ENCODE results near the gene MMD2. TPM values are rescaled to one million over a fixed set of nuclear protein-coding genes. Genes with fewer than 3 reads are reported as not detected.
A peak's percentile ranks its signal among the peaks of the same experiment; 100 is the strongest.

Gene MMD2
- total RNA-seq (not detected), polyA plus RNA-seq (not detected)
- long read RNA-seq, donor 1, result 0 reads
- long read RNA-seq, donor 2, partial matches to known transcripts, result 3 of 4 reads
- long read RNA-seq, donor 2, other reads (novel, unspliced or antisense), result 1 of 4 reads

- peak; percentile 26 to 72 for DNase-seq
- H3K4me3 ChIP-seq (ENCODE audit: low read length in 2 of 2), result peak within 1 kb of the TSS; percentile 36 to 52
These were observed at the start of gene MMD2 for GRCh38 chr7:4958477-4959301. MMD2 (minus strand) TSS chr7:4959187; CDS start chr7:4959017, 170 bp downstream.

GRCh38 chr7:5005066-5005465, 46.1 kb upstream of the MMD2 start:
- Histone ChIP-seq H3K9me3 (ENCODE audit: control insufficient read depth, low read length) (no peaks in the 10 kb centered on the region), H3K27ac (ENCODE audit: low read depth in 1 of 2, low read length in 2 of 2) (no peak overlapping the region), H3K4me1 (ENCODE audit: control insufficient read depth in 1 of 2, insufficient read depth in 2 of 2, low read length in 2 of 2) (no peaks in the 10 kb centered on the region), H3K27me3 (ENCODE audit: control insufficient read depth in 1 of 2, insufficient read depth in 2 of 2, low read length in 1 of 2) (no peaks in the 10 kb centered on the region), H3K4me3 (ENCODE audit: low read length in 2 of 2) (no peak overlapping the region), H3K36me3 (ENCODE audit: control insufficient read depth in 1 of 2, insufficient read depth in 2 of 2, low read length in 1 of 2) (peaks cover 0 to 5% of the 10 kb centered on the region in 2 donors)
- no peak for DNase-seq
- 72 to 91% methylated on average over 1 of the region's 1 CpG for WGBS, 2 donors
- intact Hi-C loops (cut with DNase I), result no loop called here
- ATAC-seq (ENCODE audit: low FRiP score), result no peak

More at GRCh38 chr7:4958477-4959301, at the start of gene MMD2:
- 2 to 3% methylated on average over 33 to 87 of the region's 87 CpGs for WGBS, 2 donors
- no peaks in the 10 kb centered on the region for H3K27me3 ChIP-seq (ENCODE audit: control insufficient read depth in 1 of 2, insufficient read depth in 2 of 2, low read length in 1 of 2)
- H3K27ac ChIP-seq (ENCODE audit: low read depth in 1 of 2, low read length in 2 of 2), result no peak within 1 kb of the TSS
- H3K9me3 ChIP-seq (ENCODE audit: control insufficient read depth, low read length), result no peaks in the 10 kb centered on the region
- no peaks in the 10 kb centered on the region for H3K36me3 ChIP-seq (ENCODE audit: control insufficient read depth in 1 of 2, insufficient read depth in 2 of 2, low read length in 1 of 2)
- no peak for ATAC-seq (ENCODE audit: low FRiP score)
- H3K4me1 ChIP-seq (ENCODE audit: control insufficient read depth in 1 of 2, insufficient read depth in 2 of 2, low read length in 2 of 2), result peaks cover 0 to 2% of the 10 kb centered on the region in 2 donors
- intact Hi-C loops (cut with DNase I), result no loop called here

GRCh38 chr7:5001911-5002310, 42.9 kb upstream of the MMD2 start:
- Histone ChIP-seq H3K36me3 (ENCODE audit: control insufficient read depth in 1 of 2, insufficient read depth in 2 of 2, low read length in 1 of 2) (peaks cover 0 to 3% of the 10 kb centered on the region in 2 donors), H3K4me3 (ENCODE audit: low read length in 2 of 2) (no peak overlapping the region), H3K9me3 (ENCODE audit: control insufficient read depth, low read length) (no peaks in the 10 kb centered on the region), H3K27ac (ENCODE audit: low read depth in 1 of 2, low read length in 2 of 2) (no peak overlapping the region), H3K4me1 (ENCODE audit: control insufficient read depth in 1 of 2, insufficient read depth in 2 of 2, low read length in 2 of 2) (no peaks in the 10 kb centered on the region), H3K27me3 (ENCODE audit: control insufficient read depth in 1 of 2, insufficient read depth in 2 of 2, low read length in 1 of 2) (no peaks in the 10 kb centered on the region)
- 92 to 95% methylated on average over 5 of the region's 5 CpGs for WGBS, 2 donors
- no peak for ATAC-seq (ENCODE audit: low FRiP score)
- DNase-seq, result no peak
- intact Hi-C loops (cut with DNase I), result no loop called here

- ATAC-seq (ENCODE audit: low FRiP score) (no peak), DNase-seq (no peak)
- Histone ChIP-seq H3K36me3 (ENCODE audit: control insufficient read depth in 1 of 2, insufficient read depth in 2 of 2, low read length in 1 of 2) (peaks cover 0 to 3% of the 10 kb centered on the region in 2 donors), H3K27me3 (ENCODE audit: control insufficient read depth in 1 of 2, insufficient read depth in 2 of 2, low read length in 1 of 2) (no peaks in the 10 kb centered on the region), H3K27ac (ENCODE audit: low read depth in 1 of 2, low read length in 2 of 2) (no peak overlapping the region), H3K9me3 (ENCODE audit: control insufficient read depth, low read length) (no peaks in the 10 kb centered on the region), H3K4me1 (ENCODE audit: control insufficient read depth in 1 of 2, insufficient read depth in 2 of 2, low read length in 2 of 2) (no peaks in the 10 kb centered on the region), H3K4me3 (ENCODE audit: low read length in 2 of 2) (no peak overlapping the region)
- 90 to 93% methylated on average over 4 of the region's 4 CpGs for WGBS, 2 donors
- intact Hi-C loops (cut with DNase I), result no loop called here
These were observed 42.0 kb upstream of the MMD2 start for GRCh38 chr7:5001003-5001402.

- Histone ChIP-seq H3K36me3 (ENCODE audit: control insufficient read depth in 1 of 2, insufficient read depth in 2 of 2, low read length in 1 of 2) (no peaks in the 10 kb centered on the region), H3K27ac (ENCODE audit: low read depth in 1 of 2, low read length in 2 of 2) (no peak overlapping the region), H3K4me1 (ENCODE audit: control insufficient read depth in 1 of 2, insufficient read depth in 2 of 2, low read length in 2 of 2) (no peaks in the 10 kb centered on the region), H3K9me3 (ENCODE audit: control insufficient read depth, low read length) (no peaks in the 10 kb centered on the region), H3K4me3 (ENCODE audit: low read length in 2 of 2) (no peak overlapping the region), H3K27me3 (ENCODE audit: control insufficient read depth in 1 of 2, insufficient read depth in 2 of 2, low read length in 1 of 2) (no peaks in the 10 kb centered on the region)
- no peak for DNase-seq
- WGBS, 2 donors, result 80 to 89% methylated on average over 5 of the region's 5 CpGs
- no peak for ATAC-seq (ENCODE audit: low FRiP score)
- intact Hi-C loops (cut with DNase I), result no loop called here
These were observed 40.5 kb upstream of the MMD2 start for GRCh38 chr7:4999369-4999950.

GRCh38 chr7:4998910-4999309, 39.9 kb upstream of the MMD2 start:
- ATAC-seq (ENCODE audit: low FRiP score) (no peak), DNase-seq (no peak)
- Histone ChIP-seq H3K9me3 (ENCODE audit: control insufficient read depth, low read length) (no peaks in the 10 kb centered on the region), H3K27ac (ENCODE audit: low read depth in 1 of 2, low read length in 2 of 2) (no peak overlapping the region), H3K36me3 (ENCODE audit: control insufficient read depth in 1 of 2, insufficient read depth in 2 of 2, low read length in 1 of 2) (no peaks in the 10 kb centered on the region), H3K27me3 (ENCODE audit: control insufficient read depth in 1 of 2, insufficient read depth in 2 of 2, low read length in 1 of 2) (no peaks in the 10 kb centered on the region), H3K4me1 (ENCODE audit: control insufficient read depth in 1 of 2, insufficient read depth in 2 of 2, low read length in 2 of 2) (no peaks in the 10 kb centered on the region), H3K4me3 (ENCODE audit: low read length in 2 of 2) (no peak overlapping the region)
- intact Hi-C loops (cut with DNase I), result no loop called here
- 88 to 92% methylated on average over 7 of the region's 7 CpGs for WGBS, 2 donors

GRCh38 chr7:4998244-4998643, 39.3 kb upstream of the MMD2 start:
- DNase-seq, result no peak
- no peaks in the 10 kb centered on the region for H3K4me1 ChIP-seq (ENCODE audit: control insufficient read depth in 1 of 2, insufficient read depth in 2 of 2, low read length in 2 of 2)
- H3K9me3 ChIP-seq (ENCODE audit: control insufficient read depth, low read length), result no peaks in the 10 kb centered on the region
- ATAC-seq (ENCODE audit: low FRiP score), result no peak
- peaks cover 0 to 3% of the 10 kb centered on the region in 2 donors for H3K36me3 ChIP-seq (ENCODE audit: control insufficient read depth in 1 of 2, insufficient read depth in 2 of 2, low read length in 1 of 2)
- no peak overlapping the region for H3K4me3 ChIP-seq (ENCODE audit: low read length in 2 of 2)
- no peak overlapping the region for H3K27ac ChIP-seq (ENCODE audit: low read depth in 1 of 2, low read length in 2 of 2)
- intact Hi-C loops (cut with DNase I), result no loop called here
- H3K27me3 ChIP-seq (ENCODE audit: control insufficient read depth in 1 of 2, insufficient read depth in 2 of 2, low read length in 1 of 2), result no peaks in the 10 kb centered on the region
- WGBS, 2 donors, result 85 to 86% methylated on average over 3 of the region's 3 CpGs

GRCh38 chr7:4996696-4997222, 37.8 kb upstream of the MMD2 start:
- WGBS, 2 donors, result 84 to 86% methylated on average over 7 of the region's 7 CpGs
- DNase-seq (no peak), ATAC-seq (ENCODE audit: low FRiP score) (no peak)
- no peaks in the 10 kb centered on the region for H3K27me3 ChIP-seq (ENCODE audit: control insufficient read depth in 1 of 2, insufficient read depth in 2 of 2, low read length in 1 of 2)
- intact Hi-C loops (cut with DNase I), result no loop called here
- H3K9me3 ChIP-seq (ENCODE audit: control insufficient read depth, low read length), result no peaks in the 10 kb centered on the region
- no peak overlapping the region for H3K4me3 ChIP-seq (ENCODE audit: low read length in 2 of 2)
- peaks cover 0 to 9% of the 10 kb centered on the region in 2 donors for H3K36me3 ChIP-seq (ENCODE audit: control insufficient read depth in 1 of 2, insufficient read depth in 2 of 2, low read length in 1 of 2)
- no peaks in the 10 kb centered on the region for H3K4me1 ChIP-seq (ENCODE audit: control insufficient read depth in 1 of 2, insufficient read depth in 2 of 2, low read length in 2 of 2)
- H3K27ac ChIP-seq (ENCODE audit: low read depth in 1 of 2, low read length in 2 of 2), result no peak overlapping the region
